HG02885 (cell line): ENCODE data around the gene TF.

Experiments used
- ATAC-seq: cut with Tn5 transposase; IDR thresholded peaks from one replicate; pipeline ENCODE4 v1.9.1; 2021; ENCODE audit warnings: mild to moderate bottlenecking; ENCODE audit not compliant: unreplicated experiment, poor library complexity

The TF gene

GRCh38 chr3:133746712-133747066 lies 496 bp downstream of the TF start:
- no peak for ATAC-seq

- no peak for ATAC-seq
These were observed 1.2 kb downstream of the TF start for GRCh38 chr3:133747373-133747772.

GRCh38 chr3:133747907-133748639 lies 1.9 kb downstream of the TF start:
- ATAC-seq, result no peak

- no peak for ATAC-seq
These were observed 3.5 kb downstream of the TF start for GRCh38 chr3:133749427-133750258.

- no peak for ATAC-seq
These were observed 4.1 kb downstream of the TF start for GRCh38 chr3:133750259-133750656.

- ATAC-seq, result no peak
These were observed 7.0 kb downstream of the TF start for GRCh38 chr3:133753107-133753778.

GRCh38 chr3:133753779-133754164 lies 7.6 kb downstream of the TF start:
- no peak for ATAC-seq

- ATAC-seq, result no peak
These were observed 8.3 kb downstream of the TF start for GRCh38 chr3:133754455-133754854.

GRCh38 chr3:133754973-133755828 lies 9.0 kb downstream of the TF start:
- ATAC-seq, result no peak

- no peak for ATAC-seq
These were observed 10.8 kb downstream of the TF start for GRCh38 chr3:133756716-133757694.

- ATAC-seq, result no peak
These were observed 11.7 kb downstream of the TF start for GRCh38 chr3:133757701-133758567.

- no peak for ATAC-seq
These were observed 12.4 kb downstream of the TF start for GRCh38 chr3:133758568-133758928.

GRCh38 chr3:133758964-133759739 lies 13.0 kb downstream of the TF start:
- no peak for ATAC-seq

- no peak for ATAC-seq
These were observed 13.6 kb downstream of the TF start for GRCh38 chr3:133759740-133760305.

- ATAC-seq, result no peak
These were observed 14.7 kb downstream of the TF start for GRCh38 chr3:133760916-133761315.

GRCh38 chr3:133761605-133762484 lies 15.7 kb downstream of the TF start:
- no peak for ATAC-seq
